HL-60 (cell line): Measurements from ENCODE around the gene PPP1R9B.

Source experiments
- DNase-seq, 2 experiments: peaks; one replicate each; pipeline ENCODE4 v3.0.0-alpha.2; 2010 to 2020; ENCODE audit warnings: low read depth in 1 of 2, low spot score in 1 of 2
- H3K27ac ChIP-seq: fragments of 250-450 bp; sonication (Bioruptor Pico); replicated peaks from 2 replicates; pipeline ENCODE4 v1.5.1; 2020; ENCODE audit warnings: mild to moderate bottlenecking, moderate library complexity
- H3K27me3 ChIP-seq: fragments of 250-450 bp; sonication (Bioruptor Pico); 2 replicates; pipeline ENCODE4 v1.5.1; 2021; ENCODE audit warnings: mild to moderate bottlenecking, moderate library complexity; ENCODE audit not compliant: insufficient read depth, poor library complexity, severe bottlenecking
- H3K4me3 ChIP-seq: replicated peaks from 2 replicates; pipeline ENCODE4 v1.5.1; 2011; ENCODE audit warnings: mild to moderate bottlenecking, control low read depth, low read length; ENCODE audit not compliant: insufficient read depth
- CTCF ChIP-seq: IDR thresholded peaks from one replicate; pipeline ENCODE4 v1.5.1; 2011; ENCODE audit warnings: low read length, control low read depth, inconsistent platforms; ENCODE audit not compliant: insufficient read depth
- GABPA ChIP-seq: IDR thresholded peaks from 2 replicates; pipeline ENCODE4 v1.6.1; 2012; ENCODE audit warnings: low read depth
- POLR2AphosphoS5 ChIP-seq: IDR thresholded peaks from 2 replicates; pipeline ENCODE4 v1.6.1; 2012; ENCODE audit warnings: low read depth
- REST ChIP-seq: IDR thresholded peaks from 2 replicates; pipeline ENCODE4 v1.6.1; 2012; ENCODE audit warnings: low read depth; ENCODE audit not compliant: insufficient replicate concordance
- SPI1 ChIP-seq: IDR thresholded peaks from 2 replicates; pipeline ENCODE4 v1.6.1; 2012; ENCODE audit warnings: low read depth, mild to moderate bottlenecking, borderline replicate concordance

PPP1R9B gene

GRCh38 chr17:50097926-50098325 is 52.6 kb downstream of the PPP1R9B start:
- no peak for DNase-seq

GRCh38 chr17:50097455-50097854 is 53.0 kb downstream of the PPP1R9B start:
- peaks cover 30% of the 10 kb centered on the region for H3K27me3 ChIP-seq
- TF ChIP-seq REST (no peak), POLR2AphosphoS5 (no peak), GABPA (no peak), SPI1 (no peak), CTCF (no peak)
- H3K27ac ChIP-seq = no peak overlapping the region
- no peak for DNase-seq
- H3K4me3 ChIP-seq = no peak overlapping the region

More at GRCh38 chr17:50097926-50098325, 52.6 kb downstream of the PPP1R9B start:
- H3K27ac ChIP-seq = no peak overlapping the region
- H3K4me3 ChIP-seq = no peak overlapping the region
- peaks cover 28% of the 10 kb centered on the region for H3K27me3 ChIP-seq
- TF ChIP-seq POLR2AphosphoS5 = no peak
- no peak for TF ChIP-seq SPI1
- no peak for TF ChIP-seq REST
- no peak for TF ChIP-seq GABPA
- TF ChIP-seq CTCF = no peak

GRCh38 chr17:50096758-50097157 is 53.7 kb downstream of the PPP1R9B start:
- Histone ChIP-seq H3K27ac (no peak overlapping the region), H3K27me3 (peaks cover 30% of the 10 kb centered on the region), H3K4me3 (no peak overlapping the region)
- DNase-seq = no peak
- TF ChIP-seq GABPA = no peak
- no peak for TF ChIP-seq POLR2AphosphoS5
- TF ChIP-seq CTCF = no peak

GRCh38 chr17:50096092-50096491 is 54.4 kb downstream of the PPP1R9B start:
- H3K27ac ChIP-seq = no peak overlapping the region
- peak overlapping the region; percentile 52 for H3K4me3 ChIP-seq

More at GRCh38 chr17:50096092-50096491, 54.4 kb downstream of the PPP1R9B start:
- no peak for DNase-seq
- peaks cover 30% of the 10 kb centered on the region for H3K27me3 ChIP-seq
- TF ChIP-seq CTCF = no peak
